Activated CD4-positive, alpha-beta T cell treated with anti-CD3 and anti-CD28 coated beads for 48 hours (primary cell): ENCODE measurements around the gene GAS1.

ENCODE experiments used
- DNase-seq: peaks from one replicate; pipeline ENCODE4 v3.0.0-alpha.2; 2020

Gene GAS1

DNA sequence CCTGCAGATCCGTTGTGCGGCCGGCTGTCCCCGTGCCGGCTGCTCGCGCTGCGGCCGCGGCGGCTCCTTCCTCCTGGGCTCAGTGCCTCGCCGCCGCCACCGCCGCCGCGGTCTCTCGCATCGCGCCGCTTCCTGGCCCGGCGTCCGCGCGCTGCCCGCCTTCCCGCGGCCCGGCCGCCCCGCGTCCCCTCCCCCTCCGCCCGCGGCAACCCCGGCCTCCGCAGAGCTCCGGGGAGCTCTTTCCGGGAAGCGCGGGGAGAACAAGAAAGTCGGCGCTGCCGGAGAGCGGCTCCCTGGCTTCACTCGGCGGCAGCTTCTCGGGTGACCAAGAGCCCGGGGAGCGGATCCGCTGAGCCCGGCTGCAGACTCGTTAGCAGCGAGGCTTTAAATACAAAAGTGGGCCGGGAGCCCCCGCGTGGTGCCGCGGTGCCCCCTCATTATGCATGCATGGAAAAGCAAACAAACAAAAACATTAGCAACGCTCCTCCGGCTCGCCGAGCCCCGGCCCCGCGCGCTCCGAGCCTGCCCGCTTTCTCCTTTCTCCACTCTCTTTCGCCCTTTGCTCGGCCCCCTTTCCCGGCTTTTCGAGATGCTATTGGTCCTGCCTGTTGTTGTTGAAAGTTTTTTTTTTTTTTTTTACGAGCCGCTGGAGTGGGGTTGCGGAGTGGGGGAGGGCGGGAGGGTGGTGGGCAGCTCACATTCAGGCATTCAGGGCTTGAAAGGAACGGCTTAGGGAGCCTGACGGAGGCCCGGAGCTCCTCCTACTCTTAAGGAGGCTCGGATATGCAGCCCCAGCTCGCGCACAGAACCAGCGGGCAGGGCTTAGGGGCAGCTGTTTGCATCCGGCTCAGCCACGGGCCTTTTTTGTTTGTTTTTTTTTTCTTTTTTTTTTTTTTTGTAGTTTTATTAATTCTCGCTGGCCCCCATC, at the start of gene GAS1:
Gene GAS1 (minus strand): TSS at position 361 of the 928 bp plus-strand sequence. CDS start 727 bp downstream, outside the sequence.
- DNase-seq = peak; percentile 70

DNA sequence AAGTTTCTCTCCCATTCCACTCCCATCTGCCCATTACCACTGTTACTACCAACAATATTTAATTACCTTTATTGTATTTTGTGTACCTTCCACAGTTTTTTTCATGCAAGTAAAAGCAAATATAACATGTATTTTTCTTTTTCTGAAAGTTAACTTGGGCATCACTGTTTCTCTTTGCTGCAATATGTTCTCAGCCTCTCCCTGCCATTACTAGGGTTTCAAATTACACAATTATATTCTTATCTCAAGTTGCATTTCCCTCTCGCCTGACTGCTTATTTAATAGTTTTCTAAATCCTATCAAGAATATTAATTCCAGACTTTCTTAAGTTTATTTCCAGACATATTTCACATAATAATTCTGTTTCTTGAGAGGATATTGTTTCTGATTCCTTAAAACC, 46.9 kb upstream of the GAS1 start:
- no peak for DNase-seq

- no peak for DNase-seq
Measured at GRCh38 chr9:86993830-86994229, 46.5 kb upstream of the GAS1 start.

DNA sequence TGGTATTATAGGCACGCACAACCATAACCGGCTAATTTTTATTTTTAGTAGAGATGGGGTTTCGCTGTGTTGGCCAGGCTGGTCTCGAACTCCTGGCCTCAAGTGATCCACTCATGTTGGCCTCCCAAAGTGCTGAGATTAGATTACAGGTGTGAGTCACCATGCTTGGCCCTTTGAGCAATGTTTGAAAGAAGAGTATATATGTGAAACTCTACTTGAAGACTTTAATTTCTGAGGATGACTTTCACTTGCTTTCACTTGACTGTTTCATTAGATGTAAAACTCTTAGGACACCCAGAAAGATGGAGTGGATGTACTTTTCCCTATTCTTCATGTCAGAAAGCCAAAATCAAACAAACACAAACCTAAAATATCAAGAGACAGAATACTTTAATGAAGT, 43.8 kb upstream of the GAS1 start:
- DNase-seq = no peak

- DNase-seq = no peak
Measured at GRCh38 chr9:86990290-86990689, 43.0 kb upstream of the GAS1 start.

- DNase-seq = no peak
Measured at GRCh38 chr9:86987900-86988299, 40.6 kb upstream of the GAS1 start.

DNA sequence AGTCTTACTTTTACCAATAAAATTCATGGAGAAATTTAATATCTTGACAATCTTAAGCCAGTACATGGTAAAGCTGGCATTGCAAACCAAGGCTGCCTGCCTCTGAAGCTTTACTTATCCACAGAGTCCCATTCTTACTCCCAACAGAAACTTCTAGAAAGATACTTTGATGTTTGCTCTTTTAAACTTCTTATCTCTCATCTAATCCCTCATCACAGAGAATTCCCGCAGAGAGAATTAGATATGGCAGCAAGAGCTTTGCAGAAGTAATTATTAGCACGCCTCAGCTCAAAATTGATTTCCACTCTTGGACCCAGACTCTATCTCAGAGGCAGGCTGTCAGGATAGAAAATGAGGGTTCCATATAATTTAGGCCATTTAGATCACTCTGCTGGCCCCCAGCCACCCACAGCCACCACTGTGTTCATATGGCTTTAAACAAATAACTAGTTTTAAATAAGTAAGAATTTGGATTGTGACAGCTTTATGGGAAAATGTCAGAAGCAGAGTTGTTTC, 37.9 kb upstream of the GAS1 start:
- no peak for DNase-seq

DNA sequence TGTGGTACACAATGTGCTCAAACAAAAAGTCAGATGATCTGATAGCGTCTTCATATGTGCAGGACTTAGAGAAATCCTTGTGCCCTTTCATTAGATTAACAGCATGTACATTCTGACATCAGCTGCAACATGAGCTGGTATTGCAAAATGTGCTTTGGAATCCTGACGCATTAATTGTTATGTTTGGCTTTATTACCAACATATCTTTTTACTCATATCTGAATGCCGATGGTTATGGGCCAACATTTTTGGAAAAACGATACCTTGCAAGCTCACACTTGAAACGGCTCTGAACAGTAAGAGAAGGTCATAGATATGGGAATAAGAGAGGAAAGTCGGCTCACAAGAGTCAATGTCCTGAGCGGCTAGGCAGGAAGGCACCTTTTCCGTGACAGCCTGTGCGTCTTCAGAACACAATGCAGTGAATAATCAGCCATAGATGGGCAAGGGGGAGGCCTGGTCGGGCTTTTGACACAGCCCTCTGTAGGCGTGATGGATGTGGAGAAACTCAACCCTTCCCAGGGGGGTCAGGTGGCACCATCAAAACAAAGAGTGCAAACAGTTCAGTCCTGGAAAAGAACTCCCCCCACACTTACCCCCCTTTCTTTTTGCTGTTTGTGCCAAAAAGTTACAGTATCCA, 36.4 kb upstream of the GAS1 start:
- no peak for DNase-seq

- no peak for DNase-seq
Measured at GRCh38 chr9:86983249-86983619, 35.9 kb upstream of the GAS1 start.

- no peak for DNase-seq
Measured at GRCh38 chr9:86980802-86981201, 33.5 kb upstream of the GAS1 start.

DNA sequence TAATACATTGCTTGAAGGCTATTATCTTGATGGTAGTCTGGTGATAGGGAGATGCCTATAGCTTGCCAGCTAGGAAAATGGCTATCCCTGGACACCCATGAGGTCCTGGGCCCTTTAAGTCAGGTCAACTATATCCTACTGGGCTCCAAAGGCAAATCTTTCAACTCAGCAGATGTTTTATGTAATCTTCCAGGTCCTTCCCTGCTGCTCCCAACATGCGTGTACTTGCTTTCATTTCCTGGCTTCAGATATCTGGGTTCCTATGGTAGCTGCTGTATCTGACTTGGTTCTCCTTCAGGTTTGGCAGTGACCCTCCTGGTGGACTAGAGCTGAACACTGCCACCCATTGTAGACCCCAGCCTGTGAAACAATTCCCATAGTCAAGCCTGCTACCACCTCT, 32.4 kb upstream of the GAS1 start:
- DNase-seq = no peak

GRCh38 chr9:86978922-86979474, 31.7 kb upstream of the GAS1 start:
- DNase-seq = no peak

- no peak for DNase-seq
Measured at GRCh38 chr9:86978413-86978812, 31.1 kb upstream of the GAS1 start.

- no peak for DNase-seq
Measured at GRCh38 chr9:86977205-86977835, 30.0 kb upstream of the GAS1 start.

- no peak for DNase-seq
Measured at GRCh38 chr9:86975606-86976005, 28.3 kb upstream of the GAS1 start.

DNA sequence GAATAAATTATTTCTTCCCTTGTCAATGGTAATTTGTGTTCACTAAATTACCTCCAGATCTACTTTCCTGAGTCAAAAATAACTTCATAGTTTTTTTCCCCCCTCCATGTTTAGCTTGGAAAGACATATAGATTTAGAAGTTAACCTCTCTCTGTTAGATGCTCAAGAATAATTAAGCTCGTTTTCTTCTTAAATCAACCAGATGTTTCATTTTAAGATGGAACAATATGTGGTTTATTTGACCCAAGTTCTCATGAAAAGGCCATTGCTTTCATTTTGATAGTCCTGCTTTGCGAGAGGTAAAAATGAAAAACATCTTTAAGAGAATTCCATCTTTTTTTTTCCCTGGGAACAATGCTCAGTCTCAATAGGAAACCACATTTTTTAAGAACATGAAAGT, 27.7 kb upstream of the GAS1 start:
- DNase-seq = no peak

DNA sequence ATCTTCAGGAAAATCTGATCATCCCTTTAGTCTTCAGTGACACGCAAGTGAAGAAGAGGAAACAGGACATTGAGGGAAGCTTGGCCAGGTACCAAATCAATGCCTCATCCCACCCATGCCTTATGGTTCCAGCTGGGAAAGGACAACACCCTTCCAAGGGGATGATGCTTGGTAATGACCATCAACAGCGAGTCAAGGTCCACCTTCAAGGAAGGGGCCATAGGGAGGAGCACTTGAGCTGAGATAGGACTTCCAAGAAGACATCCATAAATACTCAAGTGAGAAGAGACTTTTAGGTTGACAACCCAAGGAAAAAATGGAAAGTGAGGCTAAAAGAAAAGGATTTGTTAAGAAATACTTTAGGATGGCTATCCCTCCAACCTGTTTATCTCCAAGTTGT, 27.1 kb upstream of the GAS1 start:
- no peak for DNase-seq

DNA sequence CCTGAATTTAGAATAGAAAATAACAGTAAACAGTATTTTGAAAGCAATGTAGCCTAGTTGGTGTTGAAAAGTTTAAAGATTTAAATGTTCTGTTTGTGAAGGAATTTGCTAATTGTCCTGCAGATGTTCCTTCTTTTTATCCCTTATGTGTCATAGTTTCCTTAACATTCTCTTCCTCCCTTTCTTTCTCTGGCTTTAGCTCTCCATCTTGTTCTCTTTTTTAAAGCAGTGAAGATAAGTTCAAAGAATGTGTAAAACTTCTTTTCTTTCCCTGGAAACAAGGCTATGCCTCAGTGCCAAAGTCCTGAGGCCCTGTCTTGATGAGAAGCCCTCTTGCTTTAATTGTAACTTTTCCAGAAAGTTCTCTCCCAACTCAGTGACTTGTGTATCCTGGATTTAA, 24.4 kb upstream of the GAS1 start:
- no peak for DNase-seq

DNA sequence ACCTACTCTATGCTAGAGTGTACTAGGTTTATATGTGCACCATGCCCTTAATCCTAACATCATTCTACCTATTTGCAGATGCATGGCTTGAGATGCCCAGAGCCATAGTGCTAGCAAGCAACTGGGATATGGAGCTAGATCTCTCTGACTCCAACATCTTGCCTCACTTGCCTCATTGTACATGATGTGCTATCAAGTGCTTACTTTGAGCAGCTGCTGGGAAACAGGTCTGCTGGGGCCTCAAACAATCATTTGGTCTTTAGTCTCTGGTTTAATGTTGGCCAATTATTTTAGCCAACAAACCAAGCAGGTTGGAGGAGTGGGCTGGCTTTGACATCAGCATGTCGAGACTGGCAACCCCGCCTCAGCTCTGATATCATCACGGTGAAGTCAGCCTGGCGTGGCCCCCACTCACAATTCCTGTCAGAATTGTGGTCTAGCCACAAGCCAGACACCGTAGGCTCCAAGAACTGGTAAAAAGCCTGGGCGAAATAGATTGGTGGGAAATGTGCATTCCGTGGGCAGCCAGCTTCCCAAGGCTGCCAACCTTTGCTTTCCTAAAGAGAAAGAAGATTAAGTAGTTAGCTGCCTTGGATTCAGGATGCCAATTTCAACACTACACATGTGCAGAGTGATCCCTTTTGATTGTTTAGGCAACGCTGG, 21.1 kb upstream of the GAS1 start:
- no peak for DNase-seq

DNA sequence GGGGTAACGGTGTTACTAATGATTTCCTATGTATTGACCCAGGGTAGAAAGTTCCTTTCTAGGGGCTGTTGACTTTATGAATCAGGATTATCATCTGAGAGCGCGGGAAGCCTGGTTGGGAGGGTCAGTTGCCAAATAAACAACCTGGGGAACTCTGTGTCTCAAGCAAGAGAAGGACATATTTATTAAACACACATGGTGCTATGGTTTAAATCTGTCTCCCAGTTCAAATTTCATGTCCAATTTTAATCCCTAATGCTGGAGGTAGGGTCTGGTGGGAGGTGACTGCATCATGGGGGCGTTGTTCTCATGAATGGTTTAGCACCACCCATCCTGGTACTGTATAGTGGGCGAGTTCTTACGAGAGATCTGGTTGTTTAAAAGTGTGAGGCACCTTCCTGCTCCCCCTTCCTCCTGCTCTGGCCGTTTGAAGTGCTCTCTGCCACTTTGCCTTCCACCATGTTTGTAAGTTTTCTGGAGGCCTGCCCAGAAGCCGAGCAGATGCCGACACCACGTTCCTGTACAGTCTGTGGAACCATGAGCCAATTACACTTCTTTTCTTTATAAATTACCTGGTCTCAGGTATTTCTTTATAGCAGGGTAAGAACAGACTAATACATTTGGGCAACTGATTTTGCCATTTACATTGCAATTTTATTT, 19.7 kb upstream of the GAS1 start:
- DNase-seq = no peak

GRCh38 chr9:86965636-86966395, 18.5 kb upstream of the GAS1 start:
- no peak for DNase-seq

DNA sequence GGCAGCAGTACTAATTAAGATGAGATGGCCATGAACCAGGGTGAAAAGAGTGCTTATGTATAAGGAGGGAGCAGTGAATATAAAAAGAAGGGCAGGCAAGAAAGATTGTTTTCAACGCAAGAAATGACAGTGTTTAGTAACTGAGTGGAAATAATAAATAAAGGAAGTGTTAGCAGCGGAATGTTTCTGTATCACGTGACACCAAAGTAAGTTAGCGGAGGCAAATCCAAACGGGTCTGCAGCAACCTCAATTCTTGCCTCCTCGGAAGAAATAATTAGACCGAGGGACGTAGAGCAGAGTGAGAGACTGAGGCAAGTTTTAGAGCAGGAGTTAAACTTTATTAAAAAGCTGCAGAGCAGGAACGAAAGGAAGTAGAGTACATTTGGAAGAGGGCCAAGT, 15.4 kb upstream of the GAS1 start:
- no peak for DNase-seq
